HL-60 (cell line): ENCODE measurements around the gene C22orf39.

Source experiments
- DNase-seq, 2 experiments: peaks; one replicate each; pipeline ENCODE4 v3.0.0-alpha.2; 2010 to 2020; ENCODE audit warnings: low read depth in 1 of 2, low spot score in 1 of 2
- H3K27ac ChIP-seq: fragments of 250-450 bp; sonication (Bioruptor Pico); replicated peaks from 2 replicates; pipeline ENCODE4 v1.5.1; 2020; ENCODE audit warnings: mild to moderate bottlenecking, moderate library complexity
- H3K27me3 ChIP-seq: fragments of 250-450 bp; sonication (Bioruptor Pico); 2 replicates; pipeline ENCODE4 v1.5.1; 2021; ENCODE audit warnings: mild to moderate bottlenecking, moderate library complexity; ENCODE audit not compliant: insufficient read depth, poor library complexity, severe bottlenecking
- H3K4me3 ChIP-seq: replicated peaks from 2 replicates; pipeline ENCODE4 v1.5.1; 2011; ENCODE audit warnings: mild to moderate bottlenecking, control low read depth, low read length; ENCODE audit not compliant: insufficient read depth
- CTCF ChIP-seq: IDR thresholded peaks from one replicate; pipeline ENCODE4 v1.5.1; 2011; ENCODE audit warnings: low read length, control low read depth, inconsistent platforms; ENCODE audit not compliant: insufficient read depth
- GABPA ChIP-seq: IDR thresholded peaks from 2 replicates; pipeline ENCODE4 v1.6.1; 2012; ENCODE audit warnings: low read depth
- POLR2AphosphoS5 ChIP-seq: IDR thresholded peaks from 2 replicates; pipeline ENCODE4 v1.6.1; 2012; ENCODE audit warnings: low read depth
- REST ChIP-seq: IDR thresholded peaks from 2 replicates; pipeline ENCODE4 v1.6.1; 2012; ENCODE audit warnings: low read depth; ENCODE audit not compliant: insufficient replicate concordance
- SPI1 ChIP-seq: IDR thresholded peaks from 2 replicates; pipeline ENCODE4 v1.6.1; 2012; ENCODE audit warnings: low read depth, mild to moderate bottlenecking, borderline replicate concordance

C22orf39 gene

GRCh38 chr22:19396561-19396933, 51.0 kb downstream of the C22orf39 start:
- no peaks in the 10 kb centered on the region for H3K27me3 ChIP-seq
- TF ChIP-seq REST (no peak), CTCF (no peak), GABPA (no peak), SPI1 (no peak), POLR2AphosphoS5 (no peak)
- no peak overlapping the region for H3K4me3 ChIP-seq
- H3K27ac ChIP-seq = no peak overlapping the region
- no peak for DNase-seq

- H3K4me3 ChIP-seq = no peak overlapping the region
- TF ChIP-seq POLR2AphosphoS5 (no peak), GABPA (no peak), REST (no peak), SPI1 (no peak), CTCF (no peak)
- H3K27ac ChIP-seq = no peak overlapping the region
- DNase-seq = no peak
- H3K27me3 ChIP-seq = no peaks in the 10 kb centered on the region
Observed at GRCh38 chr22:19395276-19395675, 52.2 kb downstream of the C22orf39 start.

- Histone ChIP-seq H3K27ac (no peak overlapping the region), H3K27me3 (no peaks in the 10 kb centered on the region), H3K4me3 (no peak overlapping the region)
- no peak for TF ChIP-seq SPI1
- no peak for TF ChIP-seq CTCF
- TF ChIP-seq REST = no peak
- TF ChIP-seq GABPA = no peak
- no peak for TF ChIP-seq POLR2AphosphoS5
- no peak for DNase-seq
Observed at GRCh38 chr22:19394274-19395050, 53.0 kb downstream of the C22orf39 start.
